ENCODE measurements around the gene SLC1A2.
"Not testable (repeated sequence)": the region's sequence is repeated elsewhere in the genome, so short reads cannot be mapped to it uniquely, and the experiment has no call there.

Gene SLC1A2

GRCh38 chr11:35235157-35235468 is 184.2 kb downstream of the SLC1A2 start:
- Mint-ChIP-seq H3K9me3 (peaks cover 33% of the 10 kb centered on the region), H3K36me3 (ENCODE audit: low read depth) (peaks cover 39% of the 10 kb centered on the region), H3K4me1 (peaks cover 75% of the 10 kb centered on the region), H3K4me3 (no peak overlapping the region), H3K27ac (no peak overlapping the region), H3K27me3 (no peaks in the 10 kb centered on the region)
- DNase-seq (no peak), ATAC-seq (no peak)

- ATAC-seq = no peak
- H3K27ac Mint-ChIP-seq = no peak overlapping the region
Observed at GRCh38 chr11:35234460-35235156, 184.8 kb downstream of the SLC1A2 start.

GRCh38 chr11:35233518-35233917 is 185.8 kb downstream of the SLC1A2 start:
- Mint-ChIP-seq H3K27me3 (no peaks in the 10 kb centered on the region), H3K4me3 (no peak overlapping the region), H3K4me1 (peaks cover 64% of the 10 kb centered on the region), H3K9me3 (peaks cover 34% of the 10 kb centered on the region), H3K27ac (peak overlapping the region; percentile 59), H3K36me3 (ENCODE audit: low read depth) (peaks cover 55% of the 10 kb centered on the region)
- ATAC-seq (no peak), DNase-seq (no peak)

More at GRCh38 chr11:35234460-35235156, 184.8 kb downstream of the SLC1A2 start:
- peaks cover 34% of the 10 kb centered on the region for H3K9me3 Mint-ChIP-seq
- DNase-seq = no peak
- peaks cover 70% of the 10 kb centered on the region for H3K4me1 Mint-ChIP-seq
- no peak overlapping the region for H3K4me3 Mint-ChIP-seq
- H3K36me3 Mint-ChIP-seq (ENCODE audit: low read depth) = peaks cover 44% of the 10 kb centered on the region
- H3K27me3 Mint-ChIP-seq = no peaks in the 10 kb centered on the region

GRCh38 chr11:35232891-35233330 is 186.4 kb downstream of the SLC1A2 start:
- peaks cover 61% of the 10 kb centered on the region for H3K36me3 Mint-ChIP-seq (ENCODE audit: low read depth)
- DNase-seq = no peak
- peaks cover 58% of the 10 kb centered on the region for H3K4me1 Mint-ChIP-seq
- ATAC-seq = no peak
- H3K4me3 Mint-ChIP-seq = no peak overlapping the region
- peak overlapping the region; percentile 30 for H3K27ac Mint-ChIP-seq
- H3K9me3 Mint-ChIP-seq = peaks cover 34% of the 10 kb centered on the region
- no peaks in the 10 kb centered on the region for H3K27me3 Mint-ChIP-seq

GRCh38 chr11:35231076-35231860 is 188.1 kb downstream of the SLC1A2 start:
- Mint-ChIP-seq H3K27me3 (no peaks in the 10 kb centered on the region), H3K4me3 (no peak overlapping the region), H3K36me3 (ENCODE audit: low read depth) (peaks cover 74% of the 10 kb centered on the region), H3K4me1 (peaks cover 41% of the 10 kb centered on the region), H3K27ac (no peak overlapping the region), H3K9me3 (peaks cover 34% of the 10 kb centered on the region)
- ATAC-seq (no peak), DNase-seq (no peak)

GRCh38 chr11:35230388-35230787 is 189.0 kb downstream of the SLC1A2 start:
- no peaks in the 10 kb centered on the region for H3K27me3 Mint-ChIP-seq
- H3K9me3 Mint-ChIP-seq = peaks cover 34% of the 10 kb centered on the region
- H3K4me1 Mint-ChIP-seq = peaks cover 33% of the 10 kb centered on the region
- peaks cover 82% of the 10 kb centered on the region for H3K36me3 Mint-ChIP-seq (ENCODE audit: low read depth)
- ATAC-seq = no peak
- no peak overlapping the region for H3K27ac Mint-ChIP-seq
- no peak overlapping the region for H3K4me3 Mint-ChIP-seq
- no peak for DNase-seq

GRCh38 chr11:35228328-35228725 is 191.0 kb downstream of the SLC1A2 start:
- no peaks in the 10 kb centered on the region for H3K27me3 Mint-ChIP-seq
- no peak overlapping the region for H3K4me3 Mint-ChIP-seq
- DNase-seq (no peak), ATAC-seq (no peak)
- H3K9me3 Mint-ChIP-seq = peaks cover 16% of the 10 kb centered on the region
- H3K4me1 Mint-ChIP-seq = peaks cover 14% of the 10 kb centered on the region
- peaks cover 93% of the 10 kb centered on the region for H3K36me3 Mint-ChIP-seq (ENCODE audit: low read depth)
- H3K27ac Mint-ChIP-seq = no peak overlapping the region

- peaks cover 13% of the 10 kb centered on the region for H3K9me3 Mint-ChIP-seq
- H3K36me3 Mint-ChIP-seq (ENCODE audit: low read depth) = peaks cover 95% of the 10 kb centered on the region
- ATAC-seq (no peak), DNase-seq (no peak)
- peak overlapping the region; percentile 17 for H3K27ac Mint-ChIP-seq
- H3K4me1 Mint-ChIP-seq = peaks cover 9% of the 10 kb centered on the region
- H3K27me3 Mint-ChIP-seq = no peaks in the 10 kb centered on the region
- H3K4me3 Mint-ChIP-seq = no peak overlapping the region
Observed at GRCh38 chr11:35227576-35228327, 191.6 kb downstream of the SLC1A2 start.

GRCh38 chr11:35226756-35227155 is 192.6 kb downstream of the SLC1A2 start:
- not testable (repeated sequence) for DNase-seq, H3K4me1 Mint-ChIP-seq, H3K27ac Mint-ChIP-seq, H3K27me3 Mint-ChIP-seq, H3K4me3 Mint-ChIP-seq, ATAC-seq, H3K9me3 Mint-ChIP-seq
- peaks cover 91% of the 10 kb centered on the region for H3K36me3 Mint-ChIP-seq (ENCODE audit: low read depth)

- Mint-ChIP-seq H3K27me3 (no peaks in the 10 kb centered on the region), H3K9me3 (peaks cover 8% of the 10 kb centered on the region), H3K27ac (no peak overlapping the region), H3K4me3 (no peak overlapping the region), H3K4me1 (no peaks in the 10 kb centered on the region), H3K36me3 (ENCODE audit: low read depth) (peaks cover 90% of the 10 kb centered on the region)
- ATAC-seq = no peak
- no peak for DNase-seq
Observed at GRCh38 chr11:35225946-35226520, 193.3 kb downstream of the SLC1A2 start.

- ATAC-seq = no peak
- peaks cover 2% of the 10 kb centered on the region for H3K4me1 Mint-ChIP-seq
- H3K27ac Mint-ChIP-seq = no peak overlapping the region
- DNase-seq = no peak
- H3K9me3 Mint-ChIP-seq = no peaks in the 10 kb centered on the region
- H3K27me3 Mint-ChIP-seq = no peaks in the 10 kb centered on the region
- peaks cover 88% of the 10 kb centered on the region for H3K36me3 Mint-ChIP-seq (ENCODE audit: low read depth)
- H3K4me3 Mint-ChIP-seq = no peak overlapping the region
Observed at GRCh38 chr11:35223991-35224390, 195.4 kb downstream of the SLC1A2 start.

GRCh38 chr11:35223371-35223796 is 196.0 kb downstream of the SLC1A2 start:
- Mint-ChIP-seq H3K9me3 (no peaks in the 10 kb centered on the region), H3K27ac (no peak overlapping the region), H3K4me1 (peaks cover 7% of the 10 kb centered on the region), H3K4me3 (no peak overlapping the region), H3K27me3 (no peaks in the 10 kb centered on the region), H3K36me3 (ENCODE audit: low read depth) (peaks cover 88% of the 10 kb centered on the region)
- no peak for ATAC-seq
- no peak for DNase-seq

GRCh38 chr11:35218956-35219355 is 200.4 kb downstream of the SLC1A2 start:
- no peaks in the 10 kb centered on the region for H3K27me3 Mint-ChIP-seq
- ATAC-seq (no peak), DNase-seq (no peak)
- peaks cover 85% of the 10 kb centered on the region for H3K36me3 Mint-ChIP-seq (ENCODE audit: low read depth)
- H3K4me1 Mint-ChIP-seq = peaks cover 45% of the 10 kb centered on the region
- H3K27ac Mint-ChIP-seq = peak overlapping the region; percentile 56
- H3K4me3 Mint-ChIP-seq = no peak overlapping the region
- no peaks in the 10 kb centered on the region for H3K9me3 Mint-ChIP-seq

GRCh38 chr11:35216962-35217678 is 202.2 kb downstream of the SLC1A2 start:
- H3K36me3 Mint-ChIP-seq (ENCODE audit: low read depth) = peaks cover 86% of the 10 kb centered on the region
- H3K4me1 Mint-ChIP-seq = peaks cover 61% of the 10 kb centered on the region
- no peaks in the 10 kb centered on the region for H3K27me3 Mint-ChIP-seq
- no peak for DNase-seq
- H3K4me3 Mint-ChIP-seq = peak overlapping the region; percentile 16
- H3K9me3 Mint-ChIP-seq = no peaks in the 10 kb centered on the region
- H3K27ac Mint-ChIP-seq = peak overlapping the region; percentile 61
- no peak for ATAC-seq

Data from activated naive CD8-positive, alpha-beta T cell treated with anti-CD3 and anti-CD28 coated beads, Interleukin-2, amount 50 U/mL, for 24 hours (primary cell).